OCI-LY3 (cell line): Measurements from ENCODE around the gene CELF4.

Source experiments
- EZH2phosphoT487 ChIP-seq: fragments of 200-600 bp; shearing (Covaris generic); IDR thresholded peaks from 2 replicates; pipeline ENCODE4 v1.6.1; 2018; ENCODE audit warnings: antibody characterized with exemption, mixed run types, low read depth
- TF ChIP-seq, protein P1 (sequence below): fragments of 200-600, 300-600 bp; sonication (generic); IDR thresholded peaks from 2 replicates; pipeline ENCODE4 v1.5.1; 2014; ENCODE audit warnings: antibody characterized with exemption, low read length, low read depth

DNA sequence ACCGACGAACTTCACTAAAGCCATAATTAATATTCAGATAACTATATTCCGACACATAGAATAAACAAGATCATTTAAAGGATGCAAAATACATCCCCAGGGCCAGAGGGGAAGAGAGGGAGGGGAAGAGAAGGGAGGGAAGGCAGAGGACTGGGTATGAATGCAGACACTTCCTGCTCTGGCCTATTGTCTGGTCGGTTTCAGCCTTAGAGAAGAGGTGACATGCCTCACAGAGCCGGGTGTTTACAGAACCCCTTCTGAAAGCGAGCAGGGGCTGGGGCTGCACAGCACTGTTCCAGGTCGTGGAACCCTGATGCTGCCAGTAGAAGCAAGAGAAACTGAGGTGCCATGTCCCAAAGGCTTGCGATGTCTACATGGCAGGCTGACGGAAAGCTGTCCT lies 31.0 kb downstream of the CELF4 start:
- TF ChIP-seq, protein P1, sequence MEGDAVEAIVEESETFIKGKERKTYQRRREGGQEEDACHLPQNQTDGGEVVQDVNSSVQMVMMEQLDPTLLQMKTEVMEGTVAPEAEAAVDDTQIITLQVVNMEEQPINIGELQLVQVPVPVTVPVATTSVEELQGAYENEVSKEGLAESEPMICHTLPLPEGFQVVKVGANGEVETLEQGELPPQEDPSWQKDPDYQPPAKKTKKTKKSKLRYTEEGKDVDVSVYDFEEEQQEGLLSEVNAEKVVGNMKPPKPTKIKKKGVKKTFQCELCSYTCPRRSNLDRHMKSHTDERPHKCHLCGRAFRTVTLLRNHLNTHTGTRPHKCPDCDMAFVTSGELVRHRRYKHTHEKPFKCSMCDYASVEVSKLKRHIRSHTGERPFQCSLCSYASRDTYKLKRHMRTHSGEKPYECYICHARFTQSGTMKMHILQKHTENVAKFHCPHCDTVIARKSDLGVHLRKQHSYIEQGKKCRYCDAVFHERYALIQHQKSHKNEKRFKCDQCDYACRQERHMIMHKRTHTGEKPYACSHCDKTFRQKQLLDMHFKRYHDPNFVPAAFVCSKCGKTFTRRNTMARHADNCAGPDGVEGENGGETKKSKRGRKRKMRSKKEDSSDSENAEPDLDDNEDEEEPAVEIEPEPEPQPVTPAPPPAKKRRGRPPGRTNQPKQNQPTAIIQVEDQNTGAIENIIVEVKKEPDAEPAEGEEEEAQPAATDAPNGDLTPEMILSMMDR = no peak
- TF ChIP-seq EZH2phosphoT487 = no peak
